COR-L47 (cell line): ENCODE data around the gene CD52.

Experiments used
- DNase-seq: peaks from one replicate; lab custom pipeline; 2025; lab: John Stamatoyannopoulos, UW

The CD52 gene

GRCh38 chr1:26356106-26356505 lies 38.3 kb downstream of the CD52 start:
- no peak for DNase-seq

- no peak for DNase-seq
These were observed 39.4 kb downstream of the CD52 start for GRCh38 chr1:26357121-26357602.

- no peak for DNase-seq
These were observed 40.9 kb downstream of the CD52 start for GRCh38 chr1:26358411-26359384.

GRCh38 chr1:26359981-26360806 lies 42.4 kb downstream of the CD52 start:
- no peak for DNase-seq

- no peak for DNase-seq
These were observed 43.2 kb downstream of the CD52 start for GRCh38 chr1:26360807-26361604.

GRCh38 chr1:26361605-26362122 lies 43.9 kb downstream of the CD52 start:
- DNase-seq = no peak

- DNase-seq = no peak
These were observed 44.6 kb downstream of the CD52 start for GRCh38 chr1:26362331-26362730.

GRCh38 chr1:26363549-26364448 lies 46.0 kb downstream of the CD52 start:
- DNase-seq = peak; percentile 48

GRCh38 chr1:26364956-26365355 lies 47.2 kb downstream of the CD52 start:
- no peak for DNase-seq

- DNase-seq = no peak
These were observed 49.7 kb downstream of the CD52 start for GRCh38 chr1:26367441-26367840.

GRCh38 chr1:26368006-26368405 lies 50.2 kb downstream of the CD52 start:
- DNase-seq = no peak

GRCh38 chr1:26368486-26368885 lies 50.7 kb downstream of the CD52 start:
- no peak for DNase-seq
